Measurements from ENCODE around the gene ENAH.
"Not testable (repeated sequence)": the region's sequence is repeated elsewhere in the genome, so short reads cannot be mapped to it uniquely, and the experiment has no call there.

The ENAH gene

GRCh38 chr1:225520587-225521227 lies 132.2 kb downstream of the ENAH start:
- DNase-seq: no peak

DNA sequence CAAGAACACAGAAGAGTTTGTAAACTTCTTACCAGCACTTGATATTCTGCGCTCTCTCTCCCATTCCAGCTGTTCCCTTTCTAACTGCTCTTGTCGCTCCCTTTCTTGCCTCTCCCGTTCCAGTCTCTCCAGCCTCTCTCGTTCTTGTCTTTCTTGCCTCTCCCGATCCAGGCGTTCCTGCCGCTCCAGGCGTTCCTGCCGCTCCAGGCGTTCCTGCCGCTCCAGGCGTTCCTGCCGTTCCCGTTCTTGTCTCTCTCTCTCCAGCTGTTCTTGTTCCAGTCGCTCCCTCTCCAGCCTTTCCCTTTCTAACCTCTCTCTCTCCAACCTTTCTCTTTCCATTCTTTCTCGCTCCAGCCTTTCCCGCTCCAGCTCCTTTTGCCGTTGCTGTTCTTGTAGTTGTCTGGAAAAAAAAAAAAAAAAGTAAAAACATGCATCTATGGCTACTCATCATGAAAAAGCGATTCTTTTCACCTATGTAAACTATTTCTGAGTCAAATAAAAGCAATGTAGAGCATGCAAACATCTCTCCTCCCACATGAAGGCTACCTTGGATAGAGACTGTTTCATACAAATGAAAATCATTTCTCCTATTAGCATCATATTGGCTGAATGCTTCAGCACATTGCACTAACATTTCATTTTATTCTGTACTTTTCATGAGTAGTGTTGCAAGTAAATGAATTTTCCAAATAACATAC lies 133.6 kb downstream of the ENAH start:
- no peak for DNase-seq

DNA sequence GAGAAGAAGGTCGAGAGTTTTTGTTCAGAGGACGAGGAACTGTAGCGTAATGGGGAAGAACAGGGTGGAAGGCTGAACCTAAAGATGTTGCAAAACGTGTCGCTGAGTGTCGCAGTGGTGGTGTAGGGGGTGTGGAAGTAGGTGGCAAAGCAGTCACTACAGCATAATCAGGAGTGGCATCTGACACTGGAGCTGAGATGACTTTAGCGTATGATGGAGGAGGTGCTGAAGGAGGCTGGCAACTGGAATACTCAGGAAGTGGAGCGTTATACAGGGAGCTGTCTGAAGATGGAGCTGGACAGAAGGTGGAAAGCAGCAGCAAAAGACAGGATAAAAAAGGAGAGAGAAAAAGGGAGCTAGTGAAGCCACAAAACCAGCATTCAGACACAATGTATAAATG lies 135.2 kb downstream of the ENAH start:
- no peak for DNase-seq

GRCh38 chr1:225517221-225517620 lies 135.7 kb downstream of the ENAH start:
- DNase-seq: no peak

GRCh38 chr1:225514671-225515081 lies 138.2 kb downstream of the ENAH start:
- no peak for DNase-seq

DNA sequence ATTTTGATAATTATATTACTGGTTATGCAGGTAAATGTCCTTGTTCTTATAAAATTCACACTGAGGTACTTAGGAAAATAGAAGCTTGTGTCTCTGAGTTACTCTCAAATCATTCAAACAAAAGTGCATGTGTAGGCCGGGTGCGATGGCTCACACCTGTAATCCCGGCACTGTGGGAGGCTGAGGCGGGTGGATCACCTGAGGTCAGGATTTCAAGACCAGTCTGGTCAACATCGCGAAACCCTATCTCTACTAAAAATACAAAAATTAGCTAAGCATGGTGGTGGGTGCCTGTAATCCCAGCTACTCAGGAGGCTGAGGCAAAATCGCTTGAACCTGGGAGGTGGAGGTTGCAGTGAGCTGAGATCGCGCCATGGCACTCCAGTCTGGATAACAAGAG lies 139.3 kb downstream of the ENAH start:
- DNase-seq: not testable (repeated sequence)

DNA sequence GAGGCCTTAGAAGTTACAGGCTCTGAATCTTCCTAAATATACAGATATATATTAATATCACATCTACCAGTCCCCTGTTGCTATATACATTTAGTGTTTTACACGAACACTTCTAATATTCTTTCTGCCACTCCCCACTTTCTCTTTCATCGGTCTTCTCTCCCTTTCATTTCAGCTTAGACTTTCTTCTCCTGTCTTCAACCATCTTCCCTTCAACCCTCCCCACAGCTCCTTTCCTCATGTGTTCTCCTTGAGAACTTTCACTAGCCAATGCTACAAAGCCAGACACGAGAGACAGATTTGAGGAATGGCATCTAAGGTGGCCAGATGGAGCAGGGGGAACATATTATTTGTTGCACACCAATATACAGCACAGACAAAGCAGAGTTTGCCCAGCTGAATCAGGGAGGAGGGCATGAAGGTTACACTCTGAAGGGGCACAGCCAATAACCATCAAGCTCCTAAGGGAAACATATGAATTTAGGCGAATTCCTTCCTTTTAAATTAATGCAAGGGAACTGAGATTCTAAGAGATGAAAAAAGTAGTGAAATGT lies 141.0 kb downstream of the ENAH start:
- no peak for DNase-seq

- DNase-seq: not testable (repeated sequence)
Measured at GRCh38 chr1:225510740-225511139, 142.2 kb downstream of the ENAH start.

- no peak for DNase-seq
Measured at GRCh38 chr1:225509770-225510169, 143.2 kb downstream of the ENAH start.

GRCh38 chr1:225509376-225509707 lies 143.6 kb downstream of the ENAH start:
- DNase-seq: no peak

GRCh38 chr1:225508538-225509375 lies 144.2 kb downstream of the ENAH start:
- no peak for DNase-seq

DNA sequence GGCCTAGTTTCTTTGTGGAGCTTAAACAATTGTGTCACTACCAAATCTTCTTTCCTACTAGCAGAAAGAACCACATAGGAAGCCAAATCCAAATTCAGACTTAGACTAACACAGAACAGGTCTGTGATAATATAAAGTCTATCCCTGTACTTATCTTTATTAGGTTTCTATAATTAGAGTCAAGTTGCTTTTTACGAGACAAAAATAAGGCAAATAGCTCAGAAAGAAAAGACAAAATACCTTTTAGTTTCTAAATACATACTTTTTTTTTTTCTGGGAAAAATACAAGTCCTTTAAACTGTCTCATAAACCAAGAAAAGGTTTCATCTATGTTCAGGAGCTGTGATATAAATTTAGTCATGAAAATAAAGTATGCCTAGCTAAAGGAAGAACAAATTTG lies 146.2 kb downstream of the ENAH start:
- no peak for DNase-seq

- no peak for DNase-seq
Measured at GRCh38 chr1:225504776-225505175, 148.1 kb downstream of the ENAH start.

DNA sequence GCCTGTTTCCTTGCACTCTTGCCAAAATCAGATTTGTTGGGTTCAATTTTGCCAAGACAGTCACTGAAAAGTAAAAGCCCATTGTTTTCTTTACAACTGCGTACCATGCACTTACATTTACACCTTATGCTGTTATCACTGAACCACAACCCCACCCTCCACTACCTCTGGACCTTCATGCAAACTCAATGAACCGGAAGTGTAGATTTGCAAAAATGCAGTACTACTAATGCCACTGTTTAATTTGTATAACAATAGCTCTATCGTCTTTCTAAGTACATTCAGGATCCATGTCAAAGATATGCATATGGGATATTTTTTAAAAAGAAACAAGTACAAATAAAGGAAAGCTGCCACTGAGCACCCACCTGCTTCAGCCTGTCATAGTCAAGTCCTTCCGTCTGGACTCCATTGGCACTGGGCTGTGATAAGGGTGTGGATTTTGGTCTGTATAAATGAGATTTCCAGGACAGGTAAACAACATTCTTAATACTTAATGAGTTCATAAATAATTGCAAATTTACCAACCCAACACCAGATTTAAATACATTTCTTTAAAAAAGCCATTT lies 152.2 kb downstream of the ENAH start:
- no peak for DNase-seq

- no peak for DNase-seq
Measured at GRCh38 chr1:225498549-225499136, 154.3 kb downstream of the ENAH start.

- DNase-seq: no peak
Measured at GRCh38 chr1:225494789-225495359, 158.0 kb downstream of the ENAH start.

DNA sequence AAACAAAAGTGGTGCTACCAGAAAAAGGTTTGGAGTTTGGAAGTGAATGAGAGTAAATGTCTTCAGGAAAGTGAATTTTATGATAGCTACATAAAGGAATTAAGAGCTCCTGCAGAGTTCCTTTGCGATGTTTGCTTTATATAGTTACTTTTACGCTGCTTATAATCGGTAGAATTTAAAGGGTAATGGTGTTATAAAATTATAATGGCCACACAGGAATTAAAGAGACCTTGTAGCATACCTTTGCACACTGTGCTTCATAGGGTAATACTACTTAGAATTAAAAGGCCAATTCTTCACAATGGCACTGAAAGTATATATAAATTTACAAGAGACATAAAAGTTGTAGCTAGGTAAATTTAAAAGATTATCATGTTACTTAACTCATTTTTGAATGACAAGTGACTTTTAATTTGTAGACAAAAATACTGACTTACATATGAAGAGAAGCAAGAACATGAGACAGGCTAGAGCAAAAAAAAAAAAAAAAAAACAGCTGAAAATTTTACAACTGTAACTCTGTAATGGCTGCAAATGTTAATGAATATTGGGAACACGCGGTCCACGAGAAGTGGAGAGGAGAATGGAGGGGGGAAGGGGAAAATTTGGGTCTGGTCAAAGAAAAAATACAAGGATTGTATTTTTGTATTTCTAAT lies 159.2 kb downstream of the ENAH start:
- no peak for DNase-seq

- no peak for DNase-seq
Measured at GRCh38 chr1:225488676-225489075, 164.2 kb downstream of the ENAH start.

DNA sequence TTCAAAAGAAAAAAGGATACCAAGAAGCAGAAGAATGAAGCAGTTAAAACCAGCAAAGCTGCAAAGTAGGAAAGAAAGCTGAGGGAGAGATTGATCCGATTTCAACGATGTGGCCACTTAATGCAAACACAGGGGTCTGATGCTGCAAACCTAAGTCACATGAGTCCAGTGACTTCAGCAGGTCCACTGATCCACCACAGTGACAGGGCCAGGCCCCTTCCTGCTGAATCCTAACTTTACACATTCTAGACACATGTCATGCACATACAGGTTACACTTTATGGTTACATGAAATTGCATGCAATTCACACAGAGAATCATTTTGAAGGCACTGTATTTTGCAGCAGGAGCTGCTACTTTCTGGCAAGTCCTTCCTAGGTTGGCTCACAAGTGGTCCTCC lies 166.1 kb downstream of the ENAH start:
- DNase-seq: no peak

DNA sequence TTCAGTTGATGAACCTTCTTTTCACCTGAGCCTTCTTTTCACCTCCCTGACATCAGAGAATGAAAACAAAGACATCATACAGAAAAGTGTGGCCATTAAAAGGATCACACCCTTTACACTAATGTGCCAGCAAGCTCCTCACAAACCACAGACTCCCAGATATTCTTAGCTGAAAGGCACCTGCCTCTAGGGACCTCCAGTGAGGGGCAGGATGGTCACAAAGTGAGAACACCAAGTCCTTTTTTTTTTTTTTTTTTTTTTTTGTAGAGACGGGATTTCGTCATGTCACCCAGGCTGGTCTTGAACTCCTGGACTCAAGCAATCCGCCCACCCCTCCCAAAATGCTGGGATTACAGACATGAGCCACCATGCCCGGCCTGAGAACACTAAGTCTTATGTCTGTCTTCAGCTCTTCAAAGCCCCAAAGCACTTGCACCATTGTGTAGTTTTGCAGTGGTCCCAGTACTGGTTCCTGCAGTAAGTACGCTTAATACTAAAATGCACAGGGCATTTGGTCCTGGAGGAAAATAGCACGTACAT lies 166.9 kb downstream of the ENAH start:
- DNase-seq: no peak

GRCh38 chr1:225485226-225485625 lies 167.7 kb downstream of the ENAH start:
- DNase-seq: no peak
